LNCAP (cell line): ENCODE results near the gene USP12.

Experiments used
- TF ChIP-seq, protein P1 (sequence below): fragments of 450-650 bp; IDR thresholded peaks from 2 replicates; pipeline ENCODE4 v1.5.1; 2017; ENCODE audit warnings: mild to moderate bottlenecking

Gene USP12

GRCh38 chr13:27018882-27019281 lies 152.7 kb downstream of the USP12 start:
- TF ChIP-seq, protein P1, sequence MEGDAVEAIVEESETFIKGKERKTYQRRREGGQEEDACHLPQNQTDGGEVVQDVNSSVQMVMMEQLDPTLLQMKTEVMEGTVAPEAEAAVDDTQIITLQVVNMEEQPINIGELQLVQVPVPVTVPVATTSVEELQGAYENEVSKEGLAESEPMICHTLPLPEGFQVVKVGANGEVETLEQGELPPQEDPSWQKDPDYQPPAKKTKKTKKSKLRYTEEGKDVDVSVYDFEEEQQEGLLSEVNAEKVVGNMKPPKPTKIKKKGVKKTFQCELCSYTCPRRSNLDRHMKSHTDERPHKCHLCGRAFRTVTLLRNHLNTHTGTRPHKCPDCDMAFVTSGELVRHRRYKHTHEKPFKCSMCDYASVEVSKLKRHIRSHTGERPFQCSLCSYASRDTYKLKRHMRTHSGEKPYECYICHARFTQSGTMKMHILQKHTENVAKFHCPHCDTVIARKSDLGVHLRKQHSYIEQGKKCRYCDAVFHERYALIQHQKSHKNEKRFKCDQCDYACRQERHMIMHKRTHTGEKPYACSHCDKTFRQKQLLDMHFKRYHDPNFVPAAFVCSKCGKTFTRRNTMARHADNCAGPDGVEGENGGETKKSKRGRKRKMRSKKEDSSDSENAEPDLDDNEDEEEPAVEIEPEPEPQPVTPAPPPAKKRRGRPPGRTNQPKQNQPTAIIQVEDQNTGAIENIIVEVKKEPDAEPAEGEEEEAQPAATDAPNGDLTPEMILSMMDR: no peak

GRCh38 chr13:27018344-27018861 lies 153.2 kb downstream of the USP12 start:
- TF ChIP-seq, protein P1: no peak

GRCh38 chr13:27016875-27017274 lies 154.7 kb downstream of the USP12 start:
- TF ChIP-seq, protein P1: no peak
